Measurements from ENCODE around the gene CAPN9. TPM values are rescaled to one million over a fixed set of nuclear protein-coding genes. Genes with fewer than 3 reads are reported as not detected.
A peak's percentile ranks its signal among the peaks of the same experiment; 100 is the strongest.
"Not testable (repeated sequence)": the region's sequence is repeated elsewhere in the genome, so short reads cannot be mapped to it uniquely, and the experiment has no call there.

CAPN9 gene
- total RNA-seq, 1 experiment from 2014 or later, result not detected

DNA sequence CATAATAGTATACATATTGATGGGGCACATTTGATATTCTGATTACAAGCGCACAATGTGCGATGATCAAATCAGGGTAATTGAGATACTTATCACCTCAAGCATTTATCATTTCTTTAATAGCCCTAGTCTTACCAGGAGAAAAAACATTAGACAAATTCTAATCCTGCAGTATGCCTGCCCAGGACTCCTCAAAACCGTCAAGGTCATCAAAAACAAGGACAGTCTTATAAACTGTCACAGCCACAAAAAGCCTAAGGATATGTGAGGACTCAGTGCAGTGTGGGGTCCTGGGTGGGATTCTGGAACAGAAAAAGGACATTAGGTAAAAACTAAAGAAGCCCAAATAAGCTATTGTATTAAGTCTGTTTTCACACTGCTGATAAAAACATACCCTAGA lies 19.1 kb downstream of the CAPN9 start:
- Histone ChIP-seq H4K20me1 (ENCODE audit: insufficient read depth, low read depth, low read length) (no peaks in the 10 kb centered on the region), H3K4me2 (ENCODE audit: low read depth, low read length, poor library complexity, severe bottlenecking) (no peak overlapping the region), H2AFZ (ENCODE audit: low read length) (no peak overlapping the region), H3K27me3 (ENCODE audit: low read length) (no peaks in the 10 kb centered on the region), H3K27ac (ENCODE audit: low read length) (no peak overlapping the region), H3K9ac (ENCODE audit: low read length) (no peak overlapping the region), H3K79me2 (ENCODE audit: low read length) (no peaks in the 10 kb centered on the region), H3K4me3 (ENCODE audit: low read length) (no peak overlapping the region), H3K9me3 (ENCODE audit: low read length) (no peaks in the 10 kb centered on the region), H3K4me1 (ENCODE audit: low read length) (no peaks in the 10 kb centered on the region), H3K36me3 (ENCODE audit: insufficient read depth, low read length) (no peaks in the 10 kb centered on the region), H3K9me2 (replicated peaks; ENCODE audit: insufficient read depth, low read length) (no peaks in the 10 kb centered on the region)
- DNase-seq, result no peak

DNA sequence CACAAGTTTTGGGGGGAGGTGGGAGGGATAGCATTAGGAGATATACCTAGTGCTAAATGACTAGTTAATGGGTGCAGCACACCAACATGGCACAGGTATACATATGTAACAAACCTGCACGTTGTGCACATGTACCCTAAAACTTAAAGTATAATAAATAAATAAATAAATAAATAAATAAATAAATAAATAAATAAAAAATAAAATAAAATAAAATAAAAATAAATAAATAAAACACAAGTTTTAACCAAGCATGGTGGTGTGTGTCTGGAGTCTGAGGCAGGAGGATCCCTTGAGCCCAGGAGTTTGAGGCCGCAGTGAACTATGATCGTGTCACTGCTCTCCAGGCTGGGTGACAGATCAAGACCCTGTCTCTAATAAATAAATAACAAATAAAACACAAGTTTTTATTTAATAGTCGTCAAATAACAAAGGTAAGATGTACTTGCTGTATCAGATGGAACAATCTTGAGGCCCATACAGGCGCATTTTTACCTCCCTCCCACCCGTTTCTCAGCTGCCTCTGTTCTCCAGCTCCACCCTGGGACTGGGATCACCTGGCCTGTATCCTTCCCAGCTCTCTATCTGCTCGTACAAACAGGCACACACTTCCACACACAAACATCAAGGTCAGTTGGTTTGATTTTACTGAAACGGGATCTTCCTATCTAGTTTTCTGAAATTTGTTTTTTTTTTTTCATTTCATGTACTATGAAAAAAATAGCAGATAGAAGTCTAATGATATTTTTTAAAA lies 20.8 kb downstream of the CAPN9 start:
- not testable (repeated sequence) for H3K36me3 ChIP-seq (ENCODE audit: insufficient read depth, low read length); H3K27ac ChIP-seq (ENCODE audit: low read length); H3K4me1 ChIP-seq (ENCODE audit: low read length); H3K4me3 ChIP-seq (ENCODE audit: low read length); H3K9me2 ChIP-seq (replicated peaks; ENCODE audit: insufficient read depth, low read length); H3K4me2 ChIP-seq (ENCODE audit: low read depth, low read length, poor library complexity, severe bottlenecking); H4K20me1 ChIP-seq (ENCODE audit: insufficient read depth, low read depth, low read length); DNase-seq; H2AFZ ChIP-seq (ENCODE audit: low read length); H3K9me3 ChIP-seq (ENCODE audit: low read length); H3K79me2 ChIP-seq (ENCODE audit: low read length); H3K9ac ChIP-seq (ENCODE audit: low read length); H3K27me3 ChIP-seq (ENCODE audit: low read length)

DNA sequence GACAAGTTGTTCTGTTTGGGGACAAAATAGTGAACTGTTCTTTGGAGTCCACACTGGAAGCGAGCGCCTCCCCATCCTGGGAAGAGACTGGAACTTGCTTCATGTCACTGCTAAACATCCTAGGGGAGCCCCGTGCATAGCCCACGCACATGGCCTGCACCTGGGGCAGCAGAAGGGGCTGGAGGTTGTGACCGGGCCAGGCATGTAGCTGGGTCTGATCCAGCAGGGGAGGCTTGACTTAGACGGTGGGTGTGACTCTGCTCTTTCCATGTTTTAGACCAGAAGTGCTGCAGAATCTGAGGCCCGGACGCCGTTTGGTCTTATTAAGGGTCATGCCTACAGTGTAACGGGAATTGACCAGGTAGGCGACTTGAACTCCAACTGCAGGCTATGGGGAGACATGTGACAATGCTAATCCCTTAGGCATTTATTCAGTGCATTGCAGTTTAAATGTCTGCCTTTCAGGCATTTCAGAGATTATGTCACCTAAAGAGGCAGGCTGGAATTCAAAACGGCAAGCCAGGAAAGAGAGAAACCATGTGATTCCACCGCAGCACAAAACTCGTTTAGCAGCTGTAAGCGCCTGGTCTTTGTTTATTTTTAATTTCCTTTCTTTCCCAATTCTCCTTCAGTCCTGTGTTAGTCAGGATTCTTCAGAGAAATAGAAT lies 21.8 kb downstream of the CAPN9 start:
- H2AFZ ChIP-seq (ENCODE audit: low read length), result no peak overlapping the region
- no peaks in the 10 kb centered on the region for H3K9me3 ChIP-seq (ENCODE audit: low read length)
- H3K27me3 ChIP-seq (ENCODE audit: low read length), result no peaks in the 10 kb centered on the region
- no peak overlapping the region for H3K27ac ChIP-seq (ENCODE audit: low read length)
- H3K79me2 ChIP-seq (ENCODE audit: low read length), result no peaks in the 10 kb centered on the region
- H4K20me1 ChIP-seq (ENCODE audit: insufficient read depth, low read depth, low read length), result no peaks in the 10 kb centered on the region
- H3K9ac ChIP-seq (ENCODE audit: low read length), result no peak overlapping the region
- no peaks in the 10 kb centered on the region for H3K9me2 ChIP-seq (replicated peaks; ENCODE audit: insufficient read depth, low read length)
- H3K4me3 ChIP-seq (ENCODE audit: low read length), result no peak overlapping the region
- no peak for DNase-seq
- no peak overlapping the region for H3K4me2 ChIP-seq (ENCODE audit: low read depth, low read length, poor library complexity, severe bottlenecking)
- H3K36me3 ChIP-seq (ENCODE audit: insufficient read depth, low read length), result no peaks in the 10 kb centered on the region
- no peaks in the 10 kb centered on the region for H3K4me1 ChIP-seq (ENCODE audit: low read length)

DNA sequence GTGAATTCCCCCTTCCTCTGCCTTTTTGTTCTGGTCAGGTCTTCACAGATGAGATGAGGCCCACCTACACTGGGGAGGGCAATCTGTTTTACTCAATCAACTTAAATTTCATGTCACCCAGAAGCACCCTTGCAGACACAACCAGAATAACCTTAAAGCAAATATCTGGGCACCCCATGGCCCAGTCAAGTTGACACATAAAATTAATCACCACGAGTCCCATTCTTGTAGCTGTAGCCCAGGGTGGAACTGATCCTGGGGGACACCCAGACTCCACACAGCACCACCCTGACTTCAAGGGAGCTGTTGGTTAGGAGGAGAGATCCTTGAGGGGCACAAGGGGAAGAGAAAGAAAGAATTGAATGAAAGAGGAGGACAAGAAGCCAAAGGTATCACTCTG lies 23.1 kb downstream of the CAPN9 start:
- Histone ChIP-seq H3K27ac (ENCODE audit: low read length) (no peak overlapping the region), H3K79me2 (ENCODE audit: low read length) (no peaks in the 10 kb centered on the region), H3K9ac (ENCODE audit: low read length) (no peak overlapping the region), H4K20me1 (ENCODE audit: insufficient read depth, low read depth, low read length) (no peaks in the 10 kb centered on the region), H3K9me2 (replicated peaks; ENCODE audit: insufficient read depth, low read length) (no peaks in the 10 kb centered on the region), H3K27me3 (ENCODE audit: low read length) (no peaks in the 10 kb centered on the region), H3K4me1 (ENCODE audit: low read length) (no peaks in the 10 kb centered on the region), H2AFZ (ENCODE audit: low read length) (no peak overlapping the region), H3K9me3 (ENCODE audit: low read length) (no peaks in the 10 kb centered on the region), H3K4me3 (ENCODE audit: low read length) (no peak overlapping the region), H3K4me2 (ENCODE audit: low read depth, low read length, poor library complexity, severe bottlenecking) (no peak overlapping the region), H3K36me3 (ENCODE audit: insufficient read depth, low read length) (no peaks in the 10 kb centered on the region)
- no peak for DNase-seq

DNA sequence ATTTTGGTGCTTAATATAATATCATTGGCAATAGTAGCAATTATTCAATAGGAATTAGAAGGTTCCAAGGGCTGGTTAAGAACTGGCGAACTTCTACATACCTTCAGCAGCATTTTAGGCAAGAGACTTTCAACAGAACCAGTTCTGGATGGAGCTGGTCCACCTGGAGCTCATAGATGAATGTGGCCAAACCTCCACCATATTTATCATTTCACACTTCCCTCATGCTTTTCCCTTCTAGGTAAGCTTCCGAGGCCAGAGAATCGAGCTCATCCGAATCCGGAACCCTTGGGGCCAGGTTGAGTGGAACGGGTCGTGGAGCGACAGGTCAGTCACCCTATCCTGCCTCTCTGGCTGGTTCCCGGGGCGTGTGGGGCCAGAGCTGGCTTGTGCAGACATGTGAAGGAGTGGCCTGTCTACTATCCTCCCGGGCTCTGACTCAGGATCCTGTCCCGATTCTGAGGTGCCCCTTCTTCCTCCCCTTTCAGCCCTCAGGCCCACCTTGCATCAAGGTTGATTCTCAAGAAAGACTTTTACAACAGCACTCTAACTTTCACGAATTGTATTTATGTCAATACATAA lies 24.7 kb downstream of the CAPN9 start:
- Histone ChIP-seq H3K9me3 (ENCODE audit: low read length) (no peaks in the 10 kb centered on the region), H4K20me1 (ENCODE audit: insufficient read depth, low read depth, low read length) (no peaks in the 10 kb centered on the region), H3K4me1 (ENCODE audit: low read length) (no peaks in the 10 kb centered on the region), H3K36me3 (ENCODE audit: insufficient read depth, low read length) (no peaks in the 10 kb centered on the region), H3K9me2 (replicated peaks; ENCODE audit: insufficient read depth, low read length) (no peaks in the 10 kb centered on the region), H3K27ac (ENCODE audit: low read length) (no peak overlapping the region), H3K4me2 (ENCODE audit: low read depth, low read length, poor library complexity, severe bottlenecking) (no peak overlapping the region), H3K4me3 (ENCODE audit: low read length) (no peak overlapping the region), H2AFZ (ENCODE audit: low read length) (no peak overlapping the region), H3K27me3 (ENCODE audit: low read length) (no peaks in the 10 kb centered on the region), H3K9ac (ENCODE audit: low read length) (no peak overlapping the region), H3K79me2 (ENCODE audit: low read length) (no peaks in the 10 kb centered on the region)
- DNase-seq, result no peak

DNA sequence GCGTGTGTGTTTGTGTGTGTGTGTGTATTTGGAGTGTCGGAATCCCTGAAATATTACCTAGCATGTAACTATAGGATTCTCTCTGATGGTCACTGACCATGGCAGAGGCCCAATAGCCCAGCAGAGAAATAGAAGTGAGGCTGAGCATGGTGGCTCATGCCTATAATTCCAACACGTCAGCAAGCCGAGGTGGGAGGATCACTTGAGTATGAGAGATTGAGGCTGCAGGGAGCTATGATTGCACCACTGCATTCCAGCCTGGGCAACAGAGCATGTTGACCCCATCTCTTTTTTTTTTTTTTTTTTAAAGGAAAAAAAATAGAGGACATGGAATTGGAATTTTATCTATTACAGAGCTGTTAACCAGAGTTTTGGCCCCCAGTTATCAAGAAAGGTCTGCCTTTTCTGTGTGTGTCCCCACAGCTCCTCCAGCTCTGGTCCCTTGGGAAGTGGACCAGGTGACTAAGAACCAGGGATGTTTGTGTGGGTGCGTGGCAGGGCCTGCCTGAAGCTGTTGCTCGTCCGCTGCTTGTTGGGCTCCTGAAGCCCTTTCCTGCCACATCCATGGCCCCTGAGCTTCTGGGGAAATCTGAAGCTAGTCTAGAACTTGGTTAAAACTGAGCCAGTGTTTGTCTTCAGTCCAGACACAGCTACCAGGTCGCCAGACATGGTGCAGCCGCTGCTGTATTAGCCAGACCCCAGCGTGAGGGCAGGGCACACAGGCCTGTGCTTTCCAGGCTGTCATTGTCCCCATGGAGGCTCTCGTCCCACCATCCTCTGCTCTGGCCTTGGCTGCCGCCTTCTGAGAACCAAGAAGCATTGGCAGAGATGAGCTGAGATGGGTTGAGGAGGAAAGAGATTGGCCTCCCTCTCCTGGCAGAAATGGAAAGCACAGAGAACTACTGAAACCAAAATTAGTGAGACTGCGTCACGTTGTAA lies 25.5 kb downstream of the CAPN9 start:
- no peaks in the 10 kb centered on the region for H3K9me3 ChIP-seq (ENCODE audit: low read length)

DNA sequence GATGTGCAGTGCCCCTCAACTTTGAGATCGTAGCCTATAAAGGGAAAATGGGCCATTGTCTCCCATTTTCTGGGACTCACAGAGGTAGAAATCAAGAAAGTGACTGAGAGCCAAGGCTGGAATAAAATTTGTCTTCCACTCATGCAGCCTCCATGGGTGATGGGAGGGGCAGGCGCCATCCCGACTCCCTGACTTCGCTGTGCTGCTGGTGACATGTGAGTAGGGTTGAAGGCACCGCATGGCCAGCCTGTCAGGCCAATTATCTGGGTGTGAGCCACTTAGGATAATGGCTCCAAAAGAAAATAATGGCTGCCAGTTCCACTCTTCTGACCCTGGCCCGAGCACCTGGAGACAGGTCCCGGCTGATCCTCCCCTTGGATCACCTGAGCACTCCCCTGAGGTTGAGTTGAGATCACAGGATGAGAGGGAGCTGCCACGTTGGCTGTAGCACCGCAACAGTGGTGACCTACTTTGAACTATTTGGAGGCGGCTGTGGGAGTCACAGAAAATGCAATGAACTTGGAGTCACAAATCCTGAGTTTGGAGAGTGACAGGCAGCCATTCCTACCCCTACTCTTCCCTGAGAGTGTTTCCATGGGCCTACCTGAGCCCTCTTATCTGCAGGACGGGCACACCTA lies 26.3 kb downstream of the CAPN9 start:
- Histone ChIP-seq H3K79me2 (ENCODE audit: low read length) (no peaks in the 10 kb centered on the region), H3K9me3 (ENCODE audit: low read length) (no peaks in the 10 kb centered on the region), H3K36me3 (ENCODE audit: insufficient read depth, low read length) (no peaks in the 10 kb centered on the region), H2AFZ (ENCODE audit: low read length) (no peak overlapping the region), H4K20me1 (ENCODE audit: insufficient read depth, low read depth, low read length) (no peaks in the 10 kb centered on the region), H3K4me1 (ENCODE audit: low read length) (no peaks in the 10 kb centered on the region), H3K4me2 (ENCODE audit: low read depth, low read length, poor library complexity, severe bottlenecking) (no peak overlapping the region), H3K9me2 (replicated peaks; ENCODE audit: insufficient read depth, low read length) (no peaks in the 10 kb centered on the region), H3K4me3 (ENCODE audit: low read length) (no peak overlapping the region), H3K27me3 (ENCODE audit: low read length) (no peaks in the 10 kb centered on the region), H3K9ac (ENCODE audit: low read length) (no peak overlapping the region), H3K27ac (ENCODE audit: low read length) (no peak overlapping the region)
- no peak for DNase-seq

More for the DNA sequence above, 25.5 kb downstream of the CAPN9 start:
- H2AFZ ChIP-seq (ENCODE audit: low read length), result no peak overlapping the region
- H3K4me1 ChIP-seq (ENCODE audit: low read length), result no peaks in the 10 kb centered on the region
- H3K79me2 ChIP-seq (ENCODE audit: low read length), result no peaks in the 10 kb centered on the region
- H4K20me1 ChIP-seq (ENCODE audit: insufficient read depth, low read depth, low read length), result no peaks in the 10 kb centered on the region
- DNase-seq, result peak; percentile 70
- H3K9ac ChIP-seq (ENCODE audit: low read length), result no peak overlapping the region
- no peaks in the 10 kb centered on the region for H3K27me3 ChIP-seq (ENCODE audit: low read length)
- no peak overlapping the region for H3K4me3 ChIP-seq (ENCODE audit: low read length)
- no peaks in the 10 kb centered on the region for H3K9me2 ChIP-seq (replicated peaks; ENCODE audit: insufficient read depth, low read length)
- no peak overlapping the region for H3K27ac ChIP-seq (ENCODE audit: low read length)
- H3K36me3 ChIP-seq (ENCODE audit: insufficient read depth, low read length), result no peaks in the 10 kb centered on the region
- no peak overlapping the region for H3K4me2 ChIP-seq (ENCODE audit: low read depth, low read length, poor library complexity, severe bottlenecking)
